WTC11 (cell line): ENCODE measurements around the gene POC1A.

ENCODE experiments used
- CBFB ChIP-seq: sonication (generic); formaldehyde crosslinking; IDR thresholded peaks from 2 replicates; pipeline ENCODE4 v1.8.1; 2022; ENCODE audit warnings: mild to moderate bottlenecking, low read depth, missing genetic modification reagents
- TCF7 ChIP-seq: sonication (generic); formaldehyde crosslinking; IDR thresholded peaks from 2 replicates; pipeline ENCODE4 v1.8.0; 2022; ENCODE audit warnings: mild to moderate bottlenecking, low read depth, missing genetic modification reagents, moderate library complexity
- TF ChIP-seq, protein P1 (sequence below): fragments of 200-600 bp; IDR thresholded peaks from 2 replicates; pipeline ENCODE4 v1.8.0; 2022; ENCODE audit warnings: antibody characterized with exemption

- TF ChIP-seq, protein P1, sequence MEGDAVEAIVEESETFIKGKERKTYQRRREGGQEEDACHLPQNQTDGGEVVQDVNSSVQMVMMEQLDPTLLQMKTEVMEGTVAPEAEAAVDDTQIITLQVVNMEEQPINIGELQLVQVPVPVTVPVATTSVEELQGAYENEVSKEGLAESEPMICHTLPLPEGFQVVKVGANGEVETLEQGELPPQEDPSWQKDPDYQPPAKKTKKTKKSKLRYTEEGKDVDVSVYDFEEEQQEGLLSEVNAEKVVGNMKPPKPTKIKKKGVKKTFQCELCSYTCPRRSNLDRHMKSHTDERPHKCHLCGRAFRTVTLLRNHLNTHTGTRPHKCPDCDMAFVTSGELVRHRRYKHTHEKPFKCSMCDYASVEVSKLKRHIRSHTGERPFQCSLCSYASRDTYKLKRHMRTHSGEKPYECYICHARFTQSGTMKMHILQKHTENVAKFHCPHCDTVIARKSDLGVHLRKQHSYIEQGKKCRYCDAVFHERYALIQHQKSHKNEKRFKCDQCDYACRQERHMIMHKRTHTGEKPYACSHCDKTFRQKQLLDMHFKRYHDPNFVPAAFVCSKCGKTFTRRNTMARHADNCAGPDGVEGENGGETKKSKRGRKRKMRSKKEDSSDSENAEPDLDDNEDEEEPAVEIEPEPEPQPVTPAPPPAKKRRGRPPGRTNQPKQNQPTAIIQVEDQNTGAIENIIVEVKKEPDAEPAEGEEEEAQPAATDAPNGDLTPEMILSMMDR = no peak
- no peak for TF ChIP-seq TCF7 (CRISPR knock-in tag)
- no peak for TF ChIP-seq CBFB (CRISPR knock-in tag)
These were observed 18.9 kb downstream of the POC1A start for GRCh38 chr3:52135332-52135731.
